H1 (cell line): ENCODE results near the gene GSTM2.

ENCODE experiments used
- EP300 ChIP-seq, 2 experiments: IDR thresholded peaks; 1 replicate in 1 of 2; 2 replicates in 1 of 2; pipeline ENCODE4 v1.6.1; 2011 to 2012; ENCODE audit warnings: low read depth in 2 of 2, low read length in 2 of 2, mild to moderate bottlenecking in 2 of 2, borderline replicate concordance in 1 of 2, inconsistent platforms in 1 of 2, moderate library complexity in 1 of 2
- EZH2 ChIP-seq: fragments of 200-600 bp; sonication (generic); IDR thresholded peaks from 2 replicates; pipeline ENCODE4 v1.7.1; 2012; ENCODE audit warnings: low read depth, mild to moderate bottlenecking, moderate library complexity, low read length, inconsistent platforms; ENCODE audit not compliant: severe bottlenecking
- NRF1 ChIP-seq: IDR thresholded peaks from 2 replicates; pipeline ENCODE4 v1.6.1; 2011; ENCODE audit warnings: mild to moderate bottlenecking, low read depth, low read length, improper control_type of control experiment
- POLR2A ChIP-seq, 2 experiments: IDR thresholded peaks; 1 replicate in 1 of 2; 2 replicates in 1 of 2; pipeline ENCODE4 v1.6.1; 2011; ENCODE audit warnings: low read depth in 2 of 2, low read length in 2 of 2, mild to moderate bottlenecking in 2 of 2; ENCODE audit errors: control extremely low read depth in 1 of 2
- SIN3A ChIP-seq, 2 experiments: IDR thresholded peaks in 1 of 2; conservative IDR thresholded peaks in 1 of 2; 2 replicates each; pipeline ENCODE4 v1.6.1; 2011 to 2012; ENCODE audit warnings: low read length in 2 of 2, improper control_type of control experiment in 1 of 2, low read depth in 1 of 2, mild to moderate bottlenecking in 1 of 2
- TCF12 ChIP-seq: IDR thresholded peaks from 2 replicates; pipeline ENCODE4 v1.6.1; 2011; ENCODE audit warnings: low read depth, mild to moderate bottlenecking, low read length
- TEAD4 ChIP-seq: IDR thresholded peaks from 2 replicates; pipeline ENCODE4 v1.6.1; 2012; ENCODE audit warnings: low read depth, low read length, inconsistent platforms, mixed read lengths
- ZNF274 ChIP-seq: IDR thresholded peaks from 2 replicates; pipeline ENCODE4 v1.7.0; 2012; ENCODE audit warnings: low read length, borderline replicate concordance; ENCODE audit errors: extremely low read depth
- TF ChIP-seq, protein P1 (sequence below), 3 experiments: IDR thresholded peaks; 1 replicate in 2 of 3; 2 replicates in 1 of 3; pipeline versions ENCODE4 v1.5.1 to v1.6.1; 2011; ENCODE audit warnings: low read length in 3 of 3, mild to moderate bottlenecking in 3 of 3, inconsistent platforms in 2 of 3, low read depth in 1 of 3, moderate library complexity in 1 of 3; ENCODE audit not compliant: insufficient read depth in 1 of 3; ENCODE audit errors: control extremely low read depth in 1 of 3
- TF ChIP-seq, protein P2 (sequence below): IDR thresholded peaks from 2 replicates; pipeline ENCODE4 v1.6.1; 2012; ENCODE audit warnings: inconsistent platforms
- TF ChIP-seq, protein P3 (sequence below): IDR thresholded peaks from 2 replicates; pipeline ENCODE4 v1.6.1; 2012; ENCODE audit warnings: low read length, inconsistent platforms

DNA sequence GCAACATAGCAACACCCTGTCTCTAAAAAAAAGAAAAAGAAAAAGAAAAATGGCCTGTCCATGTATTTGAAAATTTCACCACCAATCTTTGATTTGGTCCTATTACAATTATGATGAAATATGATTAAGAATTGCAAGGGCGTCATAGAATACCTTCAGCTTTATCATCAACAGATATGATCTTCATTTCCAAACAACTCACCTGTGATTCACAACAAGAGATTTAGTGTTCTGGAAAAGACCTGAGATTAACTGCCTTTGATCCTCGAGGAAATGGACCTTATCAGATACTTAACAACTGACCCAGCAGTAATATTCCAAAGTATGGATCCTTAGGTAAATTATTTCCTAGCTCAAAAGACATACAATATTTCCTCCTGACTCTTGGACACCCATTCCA is 15.5 kb upstream of the GSTM2 start:
- TF ChIP-seq, protein P1, sequence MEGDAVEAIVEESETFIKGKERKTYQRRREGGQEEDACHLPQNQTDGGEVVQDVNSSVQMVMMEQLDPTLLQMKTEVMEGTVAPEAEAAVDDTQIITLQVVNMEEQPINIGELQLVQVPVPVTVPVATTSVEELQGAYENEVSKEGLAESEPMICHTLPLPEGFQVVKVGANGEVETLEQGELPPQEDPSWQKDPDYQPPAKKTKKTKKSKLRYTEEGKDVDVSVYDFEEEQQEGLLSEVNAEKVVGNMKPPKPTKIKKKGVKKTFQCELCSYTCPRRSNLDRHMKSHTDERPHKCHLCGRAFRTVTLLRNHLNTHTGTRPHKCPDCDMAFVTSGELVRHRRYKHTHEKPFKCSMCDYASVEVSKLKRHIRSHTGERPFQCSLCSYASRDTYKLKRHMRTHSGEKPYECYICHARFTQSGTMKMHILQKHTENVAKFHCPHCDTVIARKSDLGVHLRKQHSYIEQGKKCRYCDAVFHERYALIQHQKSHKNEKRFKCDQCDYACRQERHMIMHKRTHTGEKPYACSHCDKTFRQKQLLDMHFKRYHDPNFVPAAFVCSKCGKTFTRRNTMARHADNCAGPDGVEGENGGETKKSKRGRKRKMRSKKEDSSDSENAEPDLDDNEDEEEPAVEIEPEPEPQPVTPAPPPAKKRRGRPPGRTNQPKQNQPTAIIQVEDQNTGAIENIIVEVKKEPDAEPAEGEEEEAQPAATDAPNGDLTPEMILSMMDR (IDR thresholded peaks at IDR 0.05; ENCODE audit: control extremely low read depth in 1 of 3, insufficient read depth in 1 of 3, low read depth in 1 of 3, low read length in 3 of 3): no peak
- no peak for TF ChIP-seq EZH2
- no peak for TF ChIP-seq TCF12
- TF ChIP-seq, protein P2, sequence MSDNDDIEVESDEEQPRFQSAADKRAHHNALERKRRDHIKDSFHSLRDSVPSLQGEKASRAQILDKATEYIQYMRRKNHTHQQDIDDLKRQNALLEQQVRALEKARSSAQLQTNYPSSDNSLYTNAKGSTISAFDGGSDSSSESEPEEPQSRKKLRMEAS: no peak
- no peak for TF ChIP-seq SIN3A (conservative IDR thresholded peaks at IDR 0.05 in 1 of 2, IDR thresholded peaks at IDR 0.05 in 1 of 2; ENCODE audit: low read depth in 1 of 2, low read length in 2 of 2)
- TF ChIP-seq, protein P3, sequence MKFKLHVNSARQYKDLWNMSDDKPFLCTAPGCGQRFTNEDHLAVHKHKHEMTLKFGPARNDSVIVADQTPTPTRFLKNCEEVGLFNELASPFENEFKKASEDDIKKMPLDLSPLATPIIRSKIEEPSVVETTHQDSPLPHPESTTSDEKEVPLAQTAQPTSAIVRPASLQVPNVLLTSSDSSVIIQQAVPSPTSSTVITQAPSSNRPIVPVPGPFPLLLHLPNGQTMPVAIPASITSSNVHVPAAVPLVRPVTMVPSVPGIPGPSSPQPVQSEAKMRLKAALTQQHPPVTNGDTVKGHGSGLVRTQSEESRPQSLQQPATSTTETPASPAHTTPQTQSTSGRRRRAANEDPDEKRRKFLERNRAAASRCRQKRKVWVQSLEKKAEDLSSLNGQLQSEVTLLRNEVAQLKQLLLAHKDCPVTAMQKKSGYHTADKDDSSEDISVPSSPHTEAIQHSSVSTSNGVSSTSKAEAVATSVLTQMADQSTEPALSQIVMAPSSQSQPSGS: no peak
- no peak for TF ChIP-seq ZNF274
- no peak for TF ChIP-seq EP300 (IDR thresholded peaks at IDR 0.05; ENCODE audit: borderline replicate concordance in 1 of 2, low read depth in 2 of 2, low read length in 2 of 2)
- no peak for TF ChIP-seq POLR2A (IDR thresholded peaks at IDR 0.05; ENCODE audit: control extremely low read depth in 1 of 2, low read depth in 2 of 2, low read length in 2 of 2)
- no peak for TF ChIP-seq TEAD4
- no peak for TF ChIP-seq NRF1
